DND-41 (cell line): ENCODE measurements around the gene WNK4.

Experiments used
- CTCF ChIP-seq: IDR thresholded peaks from 2 replicates; pipeline ENCODE4 v1.5.1; 2012; ENCODE audit warnings: borderline replicate concordance, low read length, moderate library complexity, mild to moderate bottlenecking; ENCODE audit not compliant: poor library complexity, severe bottlenecking; ENCODE audit errors: extremely low read depth
- EZH2 ChIP-seq: IDR thresholded peaks from 3 replicates; pipeline ENCODE4 v1.6.1; 2012; ENCODE audit warnings: borderline replicate concordance, low read depth, mild to moderate bottlenecking, moderate library complexity, low read length, inconsistent platforms; ENCODE audit not compliant: severe bottlenecking

- TF ChIP-seq CTCF (no peak), EZH2 (no peak)
These were observed 65.6 kb downstream of the WNK4 start for GRCh38 chr17:42845918-42846593.
